Stimulated activated naive CD8-positive, alpha-beta T cell treated with anti-CD3 and anti-CD28 coated beads, Interleukin-15, amount 100 ng/mL, for 72 hours (primary cell): ENCODE measurements around the gene AKAP6.
A peak's percentile ranks its signal among the peaks of the same experiment; 100 is the strongest.

ENCODE experiments used
- ATAC-seq: fragments of 150-1000 bp; cut with Tn5 transposase; 2 replicates; pipeline ENCODE4 v1.10.0; 2021; ENCODE audit warnings: mild to moderate bottlenecking, moderate library complexity
- DNase-seq, 2 donors: peaks; one replicate each; pipeline ENCODE4 v3.0.0; 2021 to 2022
- H3K27ac Mint-ChIP-seq, 2 donors: one replicate each; pipeline ENCODE4 v1.8.0; 2022; ENCODE audit warnings: mild to moderate bottlenecking in 2 of 2, mixed read lengths in 2 of 2, moderate library complexity in 2 of 2
- H3K27me3 Mint-ChIP-seq: one replicate; pipeline ENCODE4 v1.8.0; 2022; ENCODE audit warnings: mixed read lengths
- H3K4me1 Mint-ChIP-seq: one replicate; pipeline ENCODE4 v1.8.0; 2022; ENCODE audit warnings: mild to moderate bottlenecking, mixed read lengths
- H3K4me3 Mint-ChIP-seq, 2 donors: one replicate each; pipeline ENCODE4 v1.8.0; 2022; ENCODE audit warnings: mild to moderate bottlenecking in 2 of 2, mixed read lengths in 2 of 2, moderate library complexity in 1 of 2
- H3K9me3 Mint-ChIP-seq, 2 donors: one replicate each; pipeline ENCODE4 v1.8.0; 2022; ENCODE audit warnings: mixed read lengths in 2 of 2

Gene AKAP6

GRCh38 chr14:32524609-32525375 is 195.7 kb downstream of the AKAP6 start:
- Mint-ChIP-seq H3K4me1 (no peaks in the 10 kb centered on the region), H3K9me3 (peaks cover 5 to 14% of the 10 kb centered on the region in 2 donors), H3K27me3 (no peaks in the 10 kb centered on the region), H3K4me3 (no peak overlapping the region), H3K27ac (no peak overlapping the region)
- ATAC-seq: no peak
- DNase-seq: no peak

DNA sequence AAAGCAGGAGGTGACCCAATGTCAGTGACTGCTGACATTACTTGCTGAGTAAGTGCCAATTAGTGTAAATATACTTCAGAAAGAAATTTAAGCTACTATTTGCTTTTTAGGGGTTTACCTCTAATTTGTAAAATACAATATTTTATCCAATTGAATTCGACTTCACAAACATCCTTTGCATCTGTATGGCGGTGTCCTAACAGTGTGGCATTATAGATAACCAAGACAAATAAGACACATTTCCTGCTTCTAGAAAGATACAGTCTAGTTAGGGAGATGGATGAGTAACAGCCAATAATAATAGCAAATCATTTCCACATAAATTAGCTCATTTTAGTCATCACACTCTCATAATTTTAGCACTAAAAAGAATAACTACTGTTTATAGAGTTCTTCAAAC is 196.5 kb downstream of the AKAP6 start:
- no peak for DNase-seq
- Mint-ChIP-seq H3K27me3 (no peaks in the 10 kb centered on the region), H3K4me3 (no peak overlapping the region), H3K9me3 (peaks cover 0 to 6% of the 10 kb centered on the region in 2 donors), H3K4me1 (no peaks in the 10 kb centered on the region), H3K27ac (no peak overlapping the region)
- ATAC-seq: no peak

- ATAC-seq: no peak
- DNase-seq: no peak
- H3K4me3 Mint-ChIP-seq: no peak overlapping the region
- no peaks in the 10 kb centered on the region for H3K4me1 Mint-ChIP-seq
- no peaks in the 10 kb centered on the region for H3K27me3 Mint-ChIP-seq
- H3K9me3 Mint-ChIP-seq: no peaks in the 10 kb centered on the region
- no peak overlapping the region for H3K27ac Mint-ChIP-seq
These were observed 201.7 kb downstream of the AKAP6 start for GRCh38 chr14:32530800-32531199.

GRCh38 chr14:32531942-32532515 is 202.9 kb downstream of the AKAP6 start:
- DNase-seq (no peak), ATAC-seq (no peak)
- Mint-ChIP-seq H3K27ac (no peak overlapping the region), H3K4me3 (no peak overlapping the region), H3K4me1 (no peaks in the 10 kb centered on the region), H3K27me3 (no peaks in the 10 kb centered on the region), H3K9me3 (no peaks in the 10 kb centered on the region)

GRCh38 chr14:32534145-32534544 is 205.0 kb downstream of the AKAP6 start:
- no peak for DNase-seq
- Mint-ChIP-seq H3K9me3 (no peaks in the 10 kb centered on the region), H3K27me3 (no peaks in the 10 kb centered on the region), H3K4me3 (no peak overlapping the region), H3K27ac (no peak overlapping the region), H3K4me1 (no peaks in the 10 kb centered on the region)
- no peak for ATAC-seq

- no peak for ATAC-seq
These were observed 207.1 kb downstream of the AKAP6 start for GRCh38 chr14:32536175-32536574.

GRCh38 chr14:32537166-32537565 is 208.1 kb downstream of the AKAP6 start:
- DNase-seq: no peak
- Mint-ChIP-seq H3K4me1 (no peaks in the 10 kb centered on the region), H3K9me3 (no peaks in the 10 kb centered on the region), H3K27ac (no peak overlapping the region), H3K27me3 (no peaks in the 10 kb centered on the region), H3K4me3 (no peak overlapping the region)
- ATAC-seq: no peak

More at GRCh38 chr14:32536175-32536574, 207.1 kb downstream of the AKAP6 start:
- H3K4me3 Mint-ChIP-seq: no peak overlapping the region
- no peak for DNase-seq
- no peaks in the 10 kb centered on the region for H3K4me1 Mint-ChIP-seq
- no peak overlapping the region for H3K27ac Mint-ChIP-seq
- H3K9me3 Mint-ChIP-seq: no peaks in the 10 kb centered on the region
- H3K27me3 Mint-ChIP-seq: no peaks in the 10 kb centered on the region

DNA sequence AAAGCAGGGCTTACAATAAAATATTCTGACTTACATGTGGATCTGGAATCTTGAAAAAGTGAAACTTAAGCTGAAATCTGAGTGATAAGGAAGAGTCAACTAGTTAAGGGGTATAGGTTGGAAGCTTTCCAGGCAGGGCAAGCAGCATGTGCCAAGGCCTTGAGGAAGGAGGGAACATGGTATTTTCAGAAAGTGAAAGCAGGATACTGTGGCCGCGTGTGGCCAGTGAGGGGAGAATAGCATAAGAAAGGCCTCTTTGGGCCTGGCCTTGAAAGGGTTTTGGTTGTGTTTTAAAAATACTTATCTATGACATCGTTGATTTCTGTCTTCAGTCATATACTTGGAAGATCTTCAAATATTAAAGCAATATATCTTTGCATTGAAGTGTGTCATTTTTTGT is 213.4 kb downstream of the AKAP6 start:
- H3K9me3 Mint-ChIP-seq: no peaks in the 10 kb centered on the region
- no peaks in the 10 kb centered on the region for H3K27me3 Mint-ChIP-seq
- no peaks in the 10 kb centered on the region for H3K4me1 Mint-ChIP-seq
- ATAC-seq (no peak), DNase-seq (no peak)
- H3K27ac Mint-ChIP-seq: peak overlapping the region in 1 of 2 donors; percentile 5
- no peak overlapping the region for H3K4me3 Mint-ChIP-seq

DNA sequence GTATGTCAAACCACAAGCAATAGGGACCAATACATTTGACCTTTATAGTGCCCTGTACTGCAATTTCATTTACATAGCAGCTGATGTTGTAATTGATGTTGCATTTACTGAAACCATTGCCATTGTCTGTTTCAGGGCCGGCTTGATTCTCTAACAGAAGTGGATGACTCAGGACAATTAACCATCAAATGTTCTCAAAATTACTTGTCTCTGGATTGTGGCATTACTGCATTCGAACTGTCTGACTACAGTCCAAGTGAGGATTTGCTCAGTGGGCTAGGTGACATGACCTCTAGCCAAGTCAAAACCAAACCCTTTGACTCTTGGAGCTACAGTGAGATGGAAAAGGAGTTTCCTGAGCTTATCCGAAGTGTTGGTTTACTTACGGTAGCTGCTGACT is 216.0 kb downstream of the AKAP6 start:
- no peaks in the 10 kb centered on the region for H3K9me3 Mint-ChIP-seq
- ATAC-seq (no peak), DNase-seq (no peak)
- no peaks in the 10 kb centered on the region for H3K4me1 Mint-ChIP-seq
- H3K27ac Mint-ChIP-seq: no peak overlapping the region
- no peak overlapping the region for H3K4me3 Mint-ChIP-seq
- no peaks in the 10 kb centered on the region for H3K27me3 Mint-ChIP-seq

GRCh38 chr14:32545506-32546210 is 216.6 kb downstream of the AKAP6 start:
- no peak for DNase-seq
- H3K27me3 Mint-ChIP-seq: no peaks in the 10 kb centered on the region
- H3K4me3 Mint-ChIP-seq: no peak overlapping the region
- no peak for ATAC-seq
- H3K27ac Mint-ChIP-seq: no peak overlapping the region
- no peaks in the 10 kb centered on the region for H3K4me1 Mint-ChIP-seq
- no peaks in the 10 kb centered on the region for H3K9me3 Mint-ChIP-seq

DNA sequence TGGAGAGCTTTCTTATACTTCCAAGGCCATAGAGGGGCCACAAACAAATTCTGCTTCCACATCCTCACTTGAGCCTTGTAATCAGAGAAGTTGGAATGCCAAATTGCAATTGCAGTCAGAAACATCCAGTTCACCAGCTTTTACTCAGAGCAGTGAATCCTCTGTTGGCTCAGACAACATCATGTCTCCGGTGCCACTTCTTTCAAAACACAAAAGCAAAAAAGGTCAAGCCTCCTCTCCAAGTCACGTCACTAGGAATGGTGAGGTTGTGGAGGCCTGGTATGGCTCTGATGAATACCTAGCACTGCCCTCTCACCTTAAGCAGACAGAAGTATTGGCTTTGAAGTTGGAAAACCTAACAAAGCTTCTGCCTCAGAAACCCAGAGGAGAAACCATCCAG is 217.1 kb downstream of the AKAP6 start:
- ATAC-seq (no peak), DNase-seq (no peak)
- H3K27ac Mint-ChIP-seq: no peak overlapping the region
- H3K9me3 Mint-ChIP-seq: no peaks in the 10 kb centered on the region
- no peaks in the 10 kb centered on the region for H3K4me1 Mint-ChIP-seq
- H3K27me3 Mint-ChIP-seq: no peaks in the 10 kb centered on the region
- no peak overlapping the region for H3K4me3 Mint-ChIP-seq

GRCh38 chr14:32552766-32553165 is 223.7 kb downstream of the AKAP6 start:
- H3K4me3 Mint-ChIP-seq: no peak overlapping the region
- DNase-seq: no peak
- no peaks in the 10 kb centered on the region for H3K4me1 Mint-ChIP-seq
- H3K27me3 Mint-ChIP-seq: no peaks in the 10 kb centered on the region
- H3K27ac Mint-ChIP-seq: no peak overlapping the region
- no peaks in the 10 kb centered on the region for H3K9me3 Mint-ChIP-seq
- ATAC-seq: no peak

DNA sequence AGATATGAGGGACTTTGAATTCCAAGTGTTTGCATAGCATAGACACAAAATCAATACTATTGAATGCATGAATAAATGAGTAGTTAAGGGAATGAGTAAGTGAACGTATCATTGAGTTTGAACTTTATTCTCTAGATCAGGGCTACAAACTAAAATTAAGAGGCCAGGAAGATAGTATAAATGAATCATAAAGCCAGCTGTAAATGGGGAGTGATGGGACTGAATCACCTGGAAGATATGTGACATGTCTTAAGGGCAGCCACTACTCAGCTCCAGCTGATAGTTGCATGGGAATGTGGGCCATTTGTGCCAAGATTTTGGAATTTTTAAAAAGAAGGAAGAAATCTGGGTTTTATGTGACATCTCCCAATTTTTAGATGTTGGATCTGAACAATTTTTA is 229.9 kb downstream of the AKAP6 start:
- DNase-seq: no peak
- Mint-ChIP-seq H3K4me3 (no peak overlapping the region), H3K4me1 (peaks cover under 1% of the 10 kb centered on the region), H3K27ac (no peak overlapping the region), H3K9me3 (no peaks in the 10 kb centered on the region), H3K27me3 (no peaks in the 10 kb centered on the region)
- no peak for ATAC-seq

DNA sequence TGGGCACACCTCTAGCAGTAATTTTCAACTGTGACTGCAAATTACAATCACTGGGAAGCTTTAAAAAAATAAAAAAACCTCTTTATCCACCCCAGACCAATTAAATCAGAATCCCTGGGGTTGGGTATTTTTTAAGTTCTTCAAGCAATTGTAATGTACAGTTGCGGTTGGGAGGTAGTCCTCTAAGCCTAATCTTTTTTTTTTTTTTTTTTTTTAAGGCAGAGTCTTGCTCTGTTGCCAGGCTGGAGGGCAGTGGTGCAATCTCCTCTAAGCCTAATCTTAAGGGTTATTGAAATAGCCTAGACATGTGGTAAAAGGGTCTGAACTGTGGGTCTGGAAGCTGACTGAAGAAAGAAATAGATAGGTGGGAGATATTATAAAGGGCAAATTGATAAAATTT is 230.5 kb downstream of the AKAP6 start:
- no peaks in the 10 kb centered on the region for H3K9me3 Mint-ChIP-seq
- H3K27ac Mint-ChIP-seq: no peak overlapping the region
- peaks cover 6% of the 10 kb centered on the region for H3K4me1 Mint-ChIP-seq
- DNase-seq (no peak), ATAC-seq (no peak)
- no peak overlapping the region for H3K4me3 Mint-ChIP-seq
- H3K27me3 Mint-ChIP-seq: no peaks in the 10 kb centered on the region

GRCh38 chr14:32560209-32560857 is 231.2 kb downstream of the AKAP6 start:
- Mint-ChIP-seq H3K27me3 (no peaks in the 10 kb centered on the region), H3K4me3 (no peak overlapping the region), H3K9me3 (no peaks in the 10 kb centered on the region), H3K27ac (no peak overlapping the region), H3K4me1 (peaks cover 13% of the 10 kb centered on the region)
- peak; percentile 11 to 12 for DNase-seq
- peak; percentile 70 for ATAC-seq

DNA sequence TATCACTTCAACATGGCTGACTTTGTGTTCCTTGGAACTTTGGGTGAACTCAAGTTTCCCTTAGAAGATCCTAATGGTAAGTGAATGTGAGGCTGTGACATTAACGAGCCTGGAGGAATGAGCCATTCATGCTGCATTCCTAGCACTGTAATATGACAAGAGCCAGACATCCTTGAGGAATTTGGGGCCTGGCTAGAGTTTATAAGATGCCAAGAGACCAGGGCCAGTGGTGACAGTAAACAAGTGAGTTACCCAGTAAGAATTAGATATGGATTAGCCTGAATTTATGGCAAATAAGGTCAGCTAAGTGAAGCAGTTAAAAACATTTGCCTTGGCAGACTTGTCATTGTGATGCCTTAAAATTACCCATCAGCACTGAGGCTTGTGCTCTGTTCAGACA is 232.4 kb downstream of the AKAP6 start:
- DNase-seq (no peak), ATAC-seq (no peak)
- H3K4me3 Mint-ChIP-seq: no peak overlapping the region
- no peak overlapping the region for H3K27ac Mint-ChIP-seq
- H3K27me3 Mint-ChIP-seq: no peaks in the 10 kb centered on the region
- H3K4me1 Mint-ChIP-seq: peaks cover 16% of the 10 kb centered on the region
- no peaks in the 10 kb centered on the region for H3K9me3 Mint-ChIP-seq
